A673 (cell line): ENCODE results near the gene ATXN10. TPM values are rescaled to one million over a fixed set of nuclear protein-coding genes. Genes with fewer than 3 reads are reported as not detected.

ENCODE experiments used
- BruUV-seq: library from RNA; stranded (reverse); fragments of 400-500 nt; replicated peaks from 2 replicates; lab custom pipeline; 2021; lab: Mats Ljungman, UMichigan
- CTCF ChIA-PET: fragments of 300-600 bp; sonication (Branson Sonifier 250); formaldehyde crosslinking; loops from one replicate; lab custom pipeline; 2022; ENCODE audit warnings: antibody characterized with exemption; lab: Charles Lee
- POLR2A ChIA-PET: fragments of 300-600 bp; sonication (Branson Sonifier 250); formaldehyde crosslinking; loops from one replicate; lab custom pipeline; 2022; ENCODE audit warnings: antibody characterized with exemption; ENCODE audit not compliant: low non-redundant PET; lab: Charles Lee
- DNase-seq: peaks from one replicate; pipeline ENCODE4 v3.0.0-alpha.2; 2015; ENCODE audit warnings: low spot score
- H3K27ac ChIP-seq: fragments of 200-600 bp; sonication (generic); 2 replicates; pipeline ENCODE4 v1.5.1; 2016; ENCODE audit warnings: mixed run types, low read depth, mild to moderate bottlenecking, mixed read lengths, antibody characterized with exemption, low read length; ENCODE audit not compliant: poor library complexity, severe bottlenecking
- H3K27me3 ChIP-seq: fragments of 200-600 bp; sonication (generic); replicated peaks from 2 replicates; pipeline ENCODE4 v1.6.1; 2017; ENCODE audit warnings: mixed run types, low read depth, mild to moderate bottlenecking, mixed read lengths, antibody characterized with exemption, low read length; ENCODE audit not compliant: insufficient read depth, poor library complexity
- H3K36me3 ChIP-seq: fragments of 200-600 bp; sonication (generic); 2 replicates; pipeline ENCODE4 v1.6.1; 2016; ENCODE audit warnings: mixed run types, mild to moderate bottlenecking, mixed read lengths, antibody characterized with exemption, low read length; ENCODE audit not compliant: insufficient read depth, poor library complexity, severe bottlenecking
- H3K4me1 ChIP-seq: fragments of 200-600 bp; sonication (generic); 2 replicates; pipeline ENCODE4 v1.6.1; 2017; ENCODE audit warnings: mixed run types, mild to moderate bottlenecking, mixed read lengths, antibody characterized with exemption, low read length; ENCODE audit not compliant: insufficient read depth, poor library complexity, severe bottlenecking
- H3K4me3 ChIP-seq: fragments of 200-600 bp; sonication (generic); 2 replicates; pipeline ENCODE4 v1.5.1; 2016; ENCODE audit warnings: low read depth, mixed run types, mild to moderate bottlenecking, mixed read lengths, low read length; ENCODE audit not compliant: poor library complexity, severe bottlenecking
- H3K9me3 ChIP-seq: fragments of 200-600 bp; sonication (generic); 2 replicates; pipeline ENCODE4 v1.6.1; 2016; ENCODE audit warnings: mixed run types, low read depth, mild to moderate bottlenecking, mixed read lengths, antibody characterized with exemption, low read length; ENCODE audit not compliant: poor library complexity, severe bottlenecking
- CTCF ChIP-seq: fragments of 300-800, 200-600 bp; sonication (generic); conservative IDR thresholded peaks from 2 replicates; pipeline ENCODE4 v1.5.1; 2017; ENCODE audit warnings: low read depth, mild to moderate bottlenecking, antibody characterized with exemption, low read length, moderate library complexity, mixed read lengths
- EZH2 ChIP-seq: fragments of 200-600 bp; sonication (generic); IDR thresholded peaks from 2 replicates; pipeline ENCODE4 v1.6.1; 2017; ENCODE audit warnings: borderline replicate concordance, low read depth, mild to moderate bottlenecking, mixed read lengths, antibody characterized with exemption, low read length; ENCODE audit not compliant: poor library complexity, severe bottlenecking
- intact Hi-C: fragments of 100-400 bp; cut with micrococcal nuclease; formaldehyde crosslinking; loops from one replicate; pipeline ENCODE4 v1.10.0; 2022; ENCODE audit not compliant: unreplicated experiment
- total RNA-seq: library from RNA; stranded (reverse); gene quantifications from 2 replicates; pipeline ENCODE4 v1.2.3, GENCODE V29; 2021

ATXN10 gene
- total RNA-seq, 1 experiment from 2014 or later = 294 TPM

GRCh38 chr22:45832959-45833580, 161.4 kb downstream of the ATXN10 start:
- POLR2A ChIA-PET = no interaction called here
- TF ChIP-seq EZH2 (no peak), CTCF (no peak)
- Histone ChIP-seq H3K27me3 (no peaks in the 10 kb centered on the region), H3K9me3 (no peaks in the 10 kb centered on the region), H3K27ac (no peak overlapping the region), H3K36me3 (peaks cover 4% of the 10 kb centered on the region), H3K4me3 (no peak overlapping the region), H3K4me1 (no peaks in the 10 kb centered on the region)
- CTCF ChIA-PET = interaction anchor here (0.9 kb wide), 1 partner anchor 48 kb away, joined by 3 read pairs; no protein-coding TSS in a partner anchor
- no peak for DNase-seq
- BruUV-seq = no TSS peak
- intact Hi-C loops = no loop called here

- no TSS peak for BruUV-seq
- H3K9me3 ChIP-seq = no peaks in the 10 kb centered on the region
- no peak overlapping the region for H3K4me3 ChIP-seq
- no peak for DNase-seq
- H3K4me1 ChIP-seq = no peaks in the 10 kb centered on the region
- TF ChIP-seq EZH2 (no peak), CTCF (no peak)
- no peak overlapping the region for H3K27ac ChIP-seq
- no peaks in the 10 kb centered on the region for H3K27me3 ChIP-seq
- ChIA-PET CTCF (interaction anchor here (0.9 kb wide), 1 partner anchor 47 kb away, joined by 3 read pairs; no protein-coding TSS in a partner anchor), POLR2A (no interaction called here)
- intact Hi-C loops = no loop called here
- peaks cover 4% of the 10 kb centered on the region for H3K36me3 ChIP-seq
Observed at GRCh38 chr22:45833613-45834012, 162.0 kb downstream of the ATXN10 start.

DNA sequence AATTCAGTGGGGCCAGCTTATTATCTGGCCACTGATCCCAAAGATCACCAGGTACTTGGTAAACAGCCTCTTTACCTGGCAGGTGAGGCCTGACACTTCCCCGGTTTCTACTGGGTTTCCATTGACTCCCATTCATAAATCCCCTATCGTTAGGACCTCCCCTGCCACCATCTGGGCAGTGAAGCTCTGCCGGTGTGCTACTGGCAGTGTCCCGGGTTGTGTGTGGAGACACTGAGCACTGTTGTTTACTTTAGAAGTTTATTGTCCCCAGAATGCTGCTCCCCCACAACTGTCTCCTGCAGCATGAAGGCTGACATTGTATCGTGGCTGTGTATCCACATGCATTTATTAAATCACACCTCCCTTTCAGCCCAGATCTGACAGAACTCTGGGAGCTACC, 162.6 kb downstream of the ATXN10 start:
- no peaks in the 10 kb centered on the region for H3K4me1 ChIP-seq
- ChIA-PET CTCF (no interaction called here), POLR2A (no interaction called here)
- H3K36me3 ChIP-seq = peaks cover 4% of the 10 kb centered on the region
- H3K9me3 ChIP-seq = no peaks in the 10 kb centered on the region
- TF ChIP-seq EZH2 = no peak
- no peak for TF ChIP-seq CTCF
- BruUV-seq = no TSS peak
- H3K4me3 ChIP-seq = no peak overlapping the region
- no peak overlapping the region for H3K27ac ChIP-seq
- intact Hi-C loops = no loop called here
- H3K27me3 ChIP-seq = no peaks in the 10 kb centered on the region
- DNase-seq = no peak
